ENCODE measurements around the gene CADPS.

Gene CADPS

GRCh38 chr3:62496503-62496902 is 378.7 kb downstream of the CADPS start:
- no peaks in the 10 kb centered on the region for H3K27me3 ChIP-seq (ENCODE audit: insufficient read depth, low read depth)
- H3K9ac ChIP-seq = no peak overlapping the region
- no peak overlapping the region for H3K4me2 ChIP-seq
- no peaks in the 10 kb centered on the region for H3K79me2 ChIP-seq (ENCODE audit: insufficient read depth, low read depth)
- no peaks in the 10 kb centered on the region for H4K20me1 ChIP-seq (ENCODE audit: insufficient read depth)
- H3K4me3 ChIP-seq (IDR thresholded peaks at IDR 0.05; ENCODE audit: insufficient read depth, low read depth, low read length) = no peak overlapping the region
- no peak overlapping the region for H2AFZ ChIP-seq (ENCODE audit: low read depth)
- no peaks in the 10 kb centered on the region for H3K4me1 ChIP-seq (ENCODE audit: low read depth, poor library complexity, severe bottlenecking)
- no peak overlapping the region for H3K27ac ChIP-seq
- no peaks in the 10 kb centered on the region for H3K36me3 ChIP-seq (ENCODE audit: insufficient read depth)
- TF ChIP-seq CTCF (conservative IDR thresholded peaks at IDR 0.05; ENCODE audit: low read depth, low read length) = no peak

- no peak overlapping the region for H2AFZ ChIP-seq (ENCODE audit: low read depth)
- H3K36me3 ChIP-seq (ENCODE audit: insufficient read depth) = no peaks in the 10 kb centered on the region
- H4K20me1 ChIP-seq (ENCODE audit: insufficient read depth) = no peaks in the 10 kb centered on the region
- H3K4me2 ChIP-seq = no peak overlapping the region
- H3K4me3 ChIP-seq (IDR thresholded peaks at IDR 0.05; ENCODE audit: insufficient read depth, low read depth, low read length) = no peak overlapping the region
- H3K4me1 ChIP-seq (ENCODE audit: low read depth, poor library complexity, severe bottlenecking) = no peaks in the 10 kb centered on the region
- H3K9ac ChIP-seq = no peak overlapping the region
- no peak for TF ChIP-seq CTCF (conservative IDR thresholded peaks at IDR 0.05; ENCODE audit: low read depth, low read length)
- H3K27ac ChIP-seq = no peak overlapping the region
- no peaks in the 10 kb centered on the region for H3K27me3 ChIP-seq (ENCODE audit: insufficient read depth, low read depth)
- H3K79me2 ChIP-seq (ENCODE audit: insufficient read depth, low read depth) = no peaks in the 10 kb centered on the region
Observed at GRCh38 chr3:62493109-62493801, 382.0 kb downstream of the CADPS start.

- Histone ChIP-seq H3K79me2 (ENCODE audit: insufficient read depth, low read depth) (no peaks in the 10 kb centered on the region), H2AFZ (ENCODE audit: low read depth) (no peak overlapping the region), H3K4me2 (no peak overlapping the region), H3K27me3 (ENCODE audit: insufficient read depth, low read depth) (no peaks in the 10 kb centered on the region), H3K27ac (no peak overlapping the region), H3K4me3 (IDR thresholded peaks at IDR 0.05; ENCODE audit: insufficient read depth, low read depth, low read length) (no peak overlapping the region), H3K36me3 (ENCODE audit: insufficient read depth) (no peaks in the 10 kb centered on the region), H4K20me1 (ENCODE audit: insufficient read depth) (no peaks in the 10 kb centered on the region), H3K9ac (no peak overlapping the region), H3K4me1 (ENCODE audit: low read depth, poor library complexity, severe bottlenecking) (no peaks in the 10 kb centered on the region)
- TF ChIP-seq CTCF (conservative IDR thresholded peaks at IDR 0.05; ENCODE audit: low read depth, low read length) = no peak
Observed at GRCh38 chr3:62482961-62483360, 392.3 kb downstream of the CADPS start.

- Histone ChIP-seq H3K4me3 (IDR thresholded peaks at IDR 0.05; ENCODE audit: insufficient read depth, low read depth, low read length) (no peak overlapping the region), H3K36me3 (ENCODE audit: insufficient read depth) (no peaks in the 10 kb centered on the region), H3K27ac (no peak overlapping the region), H3K79me2 (ENCODE audit: insufficient read depth, low read depth) (no peaks in the 10 kb centered on the region), H3K27me3 (ENCODE audit: insufficient read depth, low read depth) (no peaks in the 10 kb centered on the region), H3K4me2 (no peak overlapping the region), H2AFZ (ENCODE audit: low read depth) (no peak overlapping the region), H3K9ac (no peak overlapping the region), H3K4me1 (ENCODE audit: low read depth, poor library complexity, severe bottlenecking) (no peaks in the 10 kb centered on the region), H4K20me1 (ENCODE audit: insufficient read depth) (no peaks in the 10 kb centered on the region)
- TF ChIP-seq CTCF (conservative IDR thresholded peaks at IDR 0.05; ENCODE audit: low read depth, low read length) = no peak
Observed at GRCh38 chr3:62481962-62482361, 393.3 kb downstream of the CADPS start.

Measured in KMS-11 (cell line).